Mucosa of rectum (tissue), 2 donors: Measurements from ENCODE around the gene CD44.
A peak's percentile ranks its signal among the peaks of the same experiment; 100 is the strongest.

Experiments used
- H3K27ac ChIP-seq, 2 donors: one replicate each; pipeline ENCODE4 v1.7.0; 2013; ENCODE audit warnings: inconsistent platforms in 2 of 2, low read depth in 2 of 2, low read length in 2 of 2
- H3K27me3 ChIP-seq, 2 donors: one replicate each; pipeline ENCODE4 v1.7.0; 2013; ENCODE audit warnings: low read length in 2 of 2; ENCODE audit not compliant: control insufficient read depth in 2 of 2, insufficient read depth in 2 of 2
- H3K36me3 ChIP-seq, 2 donors: one replicate each; pipeline ENCODE4 v1.7.0; 2013; ENCODE audit warnings: low read length in 2 of 2; ENCODE audit not compliant: control insufficient read depth in 2 of 2, insufficient read depth in 2 of 2
- H3K4me1 ChIP-seq, 2 donors: one replicate each; pipeline ENCODE4 v1.7.0; 2013; ENCODE audit warnings: low read length in 2 of 2, mild to moderate bottlenecking in 1 of 2; ENCODE audit not compliant: control insufficient read depth in 2 of 2, insufficient read depth in 2 of 2
- H3K4me3 ChIP-seq, 2 donors: one replicate each; pipeline ENCODE4 v1.7.0; 2013; ENCODE audit warnings: low read length in 2 of 2
- H3K9ac ChIP-seq, 2 donors: one replicate each; pipeline ENCODE4 v1.7.0; 2013; ENCODE audit warnings: low read length in 2 of 2, low read depth in 1 of 2, mild to moderate bottlenecking in 1 of 2
- H3K9me3 ChIP-seq, 2 donors: one replicate each; pipeline ENCODE4 v1.7.0; 2013; ENCODE audit warnings: low read length in 2 of 2; ENCODE audit not compliant: control insufficient read depth in 2 of 2
- donor health status: healthy.
- donor health status: Normal muscosa, but diverticular disease.

Gene CD44

DNA sequence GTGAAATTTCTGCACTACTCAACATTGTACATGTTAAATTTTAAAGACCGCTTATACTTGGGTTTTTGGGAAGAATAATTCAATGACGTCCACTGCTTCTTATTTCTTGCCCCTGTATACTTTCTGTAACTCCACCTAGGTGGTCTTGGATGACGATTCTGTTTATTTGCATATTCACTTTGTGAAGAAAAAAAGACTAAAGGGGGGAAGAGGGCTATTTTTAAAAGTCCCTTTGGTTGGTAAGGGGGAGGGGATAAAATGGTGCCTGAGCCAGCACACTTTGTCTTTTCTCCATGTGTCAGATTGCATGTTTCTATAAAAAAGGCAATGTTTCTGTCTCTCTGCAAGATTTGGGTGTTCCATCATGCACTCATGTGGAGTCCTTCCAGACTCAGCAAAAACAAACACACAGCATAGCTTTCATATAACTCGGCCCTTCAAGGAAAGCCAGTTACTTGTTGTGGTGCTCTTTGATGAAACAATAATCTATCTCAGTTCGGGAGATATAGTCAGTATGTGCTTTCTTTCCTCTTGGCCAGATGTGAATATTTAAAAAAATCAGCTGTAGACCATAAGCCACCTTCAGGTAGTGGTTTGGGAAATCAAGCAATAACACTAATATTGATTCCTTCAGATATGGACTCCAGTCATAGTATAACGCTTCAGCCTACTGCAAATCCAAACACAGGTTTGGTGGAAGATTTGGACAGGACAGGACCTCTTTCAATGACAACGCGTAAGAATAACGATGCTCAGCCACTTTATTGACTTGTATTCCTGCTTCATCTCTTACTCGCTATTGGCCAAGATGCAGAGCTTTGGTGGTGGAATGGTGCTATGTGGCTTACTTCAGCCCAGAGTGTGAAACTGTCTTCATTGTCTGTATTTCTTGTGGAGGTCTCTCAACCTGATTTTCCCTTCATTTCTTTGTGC is 68.8 kb downstream of the CD44 start:
- no peak overlapping the region for H3K27ac ChIP-seq
- no peak overlapping the region for H3K9ac ChIP-seq
- H3K36me3 ChIP-seq: peaks cover 23 to 26% of the 10 kb centered on the region in 2 donors

DNA sequence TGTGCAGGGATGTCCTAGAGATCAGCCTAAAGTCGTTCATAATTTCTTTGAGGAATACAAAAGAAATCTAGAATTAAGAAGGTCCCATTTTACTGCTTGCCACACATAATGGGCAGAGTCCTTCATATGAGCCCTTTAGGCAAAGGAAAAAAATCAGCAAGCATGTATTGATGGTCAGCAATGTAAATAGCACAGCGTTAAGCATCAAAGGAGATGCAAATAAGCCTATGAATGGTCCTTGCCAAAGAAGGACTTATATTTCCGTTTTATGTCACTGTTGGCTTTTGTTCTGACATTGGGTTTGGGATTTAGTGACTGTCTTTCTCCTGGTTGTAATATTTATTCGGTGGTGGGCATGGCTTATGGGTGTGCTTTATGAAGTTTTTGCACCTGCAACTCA is 69.8 kb downstream of the CD44 start:
- Histone ChIP-seq H3K27me3 (no peaks in the 10 kb centered on the region), H3K9ac (no peak overlapping the region), H3K4me3 (no peak overlapping the region), H3K36me3 (peaks cover 20 to 26% of the 10 kb centered on the region in 2 donors), H3K9me3 (no peaks in the 10 kb centered on the region), H3K27ac (no peak overlapping the region), H3K4me1 (no peaks in the 10 kb centered on the region)

More for the DNA sequence above, 68.8 kb downstream of the CD44 start:
- no peaks in the 10 kb centered on the region for H3K9me3 ChIP-seq
- H3K4me3 ChIP-seq: no peak overlapping the region
- H3K4me1 ChIP-seq: no peaks in the 10 kb centered on the region
- no peaks in the 10 kb centered on the region for H3K27me3 ChIP-seq

DNA sequence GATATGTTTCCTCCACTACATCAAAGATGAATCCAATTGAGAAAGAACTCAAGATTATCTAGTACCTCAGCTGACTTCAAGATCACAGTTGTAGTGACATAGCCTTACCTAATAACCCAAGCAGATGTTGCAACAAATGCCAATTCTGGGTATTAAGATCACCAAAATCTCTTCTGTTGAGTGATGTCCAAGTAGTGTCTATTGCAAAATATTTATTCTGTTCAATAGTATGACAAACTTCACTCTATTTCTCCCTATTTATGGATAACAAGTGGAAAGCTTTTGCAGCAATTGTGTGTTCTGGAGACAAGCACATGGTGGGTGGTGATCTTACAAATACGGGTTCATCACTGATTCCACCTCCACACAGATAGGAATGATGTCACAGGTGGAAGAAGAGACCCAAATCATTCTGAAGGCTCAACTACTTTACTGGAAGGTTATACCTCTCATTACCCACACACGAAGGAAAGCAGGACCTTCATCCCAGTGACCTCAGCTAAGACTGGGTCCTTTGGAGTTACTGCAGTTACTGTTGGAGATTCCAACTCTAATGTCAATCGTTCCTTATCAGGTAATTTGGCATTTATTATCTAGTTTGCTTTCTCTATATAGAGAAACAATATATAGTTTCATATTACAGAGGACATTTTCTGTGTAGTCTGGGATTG is 72.0 kb downstream of the CD44 start:
- Histone ChIP-seq H3K9ac (no peak overlapping the region), H3K27ac (no peak overlapping the region), H3K4me3 (no peak overlapping the region), H3K27me3 (no peaks in the 10 kb centered on the region), H3K9me3 (no peaks in the 10 kb centered on the region), H3K4me1 (no peaks in the 10 kb centered on the region), H3K36me3 (peaks cover 23 to 24% of the 10 kb centered on the region in 2 donors)

DNA sequence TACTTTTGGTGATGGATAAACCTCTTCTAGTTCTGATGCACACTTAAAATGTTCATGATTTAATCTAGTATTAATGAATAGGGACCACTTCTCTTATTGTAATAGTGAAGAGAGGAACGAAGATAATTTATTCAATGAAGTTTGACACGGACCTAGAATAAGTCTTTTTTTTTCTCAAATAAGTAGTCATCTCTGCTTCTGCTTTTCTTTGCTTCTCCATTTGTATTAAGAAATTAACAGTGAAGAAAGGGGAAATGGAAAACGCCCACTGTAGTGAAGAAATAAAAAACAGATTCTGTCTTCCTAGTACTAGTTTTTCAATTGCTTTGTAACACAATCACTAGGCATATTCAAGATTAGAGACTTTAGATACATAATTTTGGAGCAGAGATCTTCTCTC is 73.0 kb downstream of the CD44 start:
- Histone ChIP-seq H3K27ac (no peak overlapping the region), H3K36me3 (peaks cover 23 to 27% of the 10 kb centered on the region in 2 donors)

DNA sequence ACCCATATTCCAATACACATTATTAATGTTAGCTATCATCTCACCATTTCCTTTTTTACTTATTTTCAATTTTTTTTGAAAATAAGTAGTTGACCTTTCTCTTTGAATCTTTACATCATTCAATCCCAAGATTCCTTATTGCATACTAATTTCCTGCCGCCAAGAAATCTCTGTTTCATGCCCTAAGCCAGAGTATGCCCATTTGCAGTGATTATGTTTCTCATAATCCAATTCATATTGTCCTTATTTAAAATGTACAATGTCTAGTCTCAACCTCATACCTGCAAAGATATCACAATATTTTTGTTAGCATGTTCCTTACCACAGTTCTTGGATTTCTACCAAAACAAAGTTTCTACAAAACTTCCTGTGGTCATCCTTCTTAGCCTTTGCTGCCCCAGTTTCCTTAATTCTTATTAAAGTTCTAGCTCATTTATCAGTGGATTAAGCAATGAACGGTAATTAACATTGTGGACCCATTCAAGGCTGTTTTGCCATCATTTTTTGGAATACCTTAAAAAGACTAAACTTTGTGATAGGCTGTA is 75.3 kb downstream of the CD44 start:
- peaks cover 25 to 30% of the 10 kb centered on the region in 2 donors for H3K36me3 ChIP-seq

More for the DNA sequence above, 73.0 kb downstream of the CD44 start:
- no peak overlapping the region for H3K4me3 ChIP-seq
- H3K27me3 ChIP-seq: no peaks in the 10 kb centered on the region
- H3K9me3 ChIP-seq: no peaks in the 10 kb centered on the region
- no peak overlapping the region for H3K9ac ChIP-seq
- H3K4me1 ChIP-seq: no peaks in the 10 kb centered on the region

DNA sequence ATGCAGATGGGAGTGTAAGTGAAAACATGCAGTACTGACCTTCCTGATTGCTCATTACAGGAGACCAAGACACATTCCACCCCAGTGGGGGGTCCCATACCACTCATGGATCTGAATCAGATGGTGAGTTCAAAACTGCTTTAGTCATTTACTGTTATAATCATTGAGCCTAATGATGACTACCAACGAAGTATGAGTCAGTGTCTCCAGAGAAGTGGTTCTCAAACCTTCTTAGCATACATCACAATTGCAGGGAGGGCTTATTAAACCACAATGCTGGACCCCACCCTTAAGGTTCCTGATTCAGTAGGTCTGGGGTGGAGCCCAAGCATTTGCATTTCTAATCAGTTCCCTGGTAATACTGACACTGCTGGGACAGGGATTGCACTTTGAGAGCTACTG is 75.8 kb downstream of the CD44 start:
- Histone ChIP-seq H3K4me1 (no peaks in the 10 kb centered on the region), H3K36me3 (peaks cover 28 to 35% of the 10 kb centered on the region in 2 donors), H3K9ac (no peak overlapping the region), H3K4me3 (no peak overlapping the region), H3K27ac (no peak overlapping the region), H3K27me3 (no peaks in the 10 kb centered on the region), H3K9me3 (no peaks in the 10 kb centered on the region)

More for the DNA sequence above, 75.3 kb downstream of the CD44 start:
- Histone ChIP-seq H3K4me3 (no peak overlapping the region), H3K9ac (no peak overlapping the region), H3K27me3 (no peaks in the 10 kb centered on the region), H3K4me1 (no peaks in the 10 kb centered on the region), H3K27ac (no peak overlapping the region), H3K9me3 (no peaks in the 10 kb centered on the region)

DNA sequence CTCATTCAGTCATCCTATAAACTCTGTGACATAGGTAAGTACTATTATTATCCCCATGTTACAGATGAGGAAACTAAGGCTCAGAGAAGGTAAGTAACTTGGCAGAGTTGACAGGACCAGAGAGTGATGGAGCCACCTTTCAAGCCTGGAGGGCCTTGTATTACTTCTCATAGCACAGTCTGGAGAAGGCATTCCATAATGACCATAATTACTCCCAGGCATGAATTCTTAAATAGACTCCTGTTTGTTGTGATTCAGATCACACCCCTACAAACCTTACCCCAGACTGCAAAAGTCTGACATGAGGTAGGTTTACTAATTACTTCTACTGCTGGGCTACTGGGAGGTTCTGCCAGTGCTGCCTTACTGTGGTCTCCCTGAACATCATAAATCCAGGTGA is 77.0 kb downstream of the CD44 start:
- H3K4me1 ChIP-seq: no peaks in the 10 kb centered on the region
- H3K27me3 ChIP-seq: no peaks in the 10 kb centered on the region
- no peak overlapping the region for H3K4me3 ChIP-seq
- no peaks in the 10 kb centered on the region for H3K9me3 ChIP-seq
- H3K27ac ChIP-seq: no peak overlapping the region
- peaks cover 31 to 36% of the 10 kb centered on the region in 2 donors for H3K36me3 ChIP-seq
- H3K9ac ChIP-seq: no peak overlapping the region

DNA sequence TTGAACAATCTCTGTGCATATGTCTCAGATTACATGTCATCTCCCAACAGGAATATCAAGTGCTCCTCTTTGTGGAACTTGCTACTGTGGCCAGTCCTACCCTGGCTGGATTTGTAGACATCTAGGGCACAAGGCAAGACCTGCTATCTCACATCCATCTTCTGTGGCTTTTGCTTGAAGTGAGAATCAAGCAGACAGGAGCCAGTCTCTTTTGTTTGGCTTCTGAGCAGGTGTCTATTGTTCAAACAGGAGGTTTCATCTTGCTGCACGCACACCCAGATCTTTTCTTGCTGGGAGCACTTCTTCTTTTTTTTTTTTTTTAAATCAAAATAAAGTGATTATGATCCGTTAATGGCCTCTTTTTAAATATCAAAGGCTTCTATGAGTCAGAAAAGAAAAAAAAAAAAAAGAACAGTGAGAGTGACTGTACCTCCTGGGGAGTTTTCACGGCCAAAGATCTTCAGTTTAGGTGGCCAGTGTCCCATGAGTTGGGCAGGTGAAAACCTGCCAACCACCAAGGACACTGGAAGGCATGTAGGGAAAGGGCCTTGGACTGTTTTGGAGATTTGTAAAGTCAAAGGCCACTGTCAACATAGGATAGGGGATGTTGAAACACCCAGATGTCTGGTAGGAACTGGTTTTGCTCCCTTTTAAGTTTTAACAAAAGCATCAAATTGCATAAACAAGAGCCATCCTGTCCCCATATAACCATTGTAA is 78.1 kb downstream of the CD44 start:
- H3K27me3 ChIP-seq: no peaks in the 10 kb centered on the region
- no peak overlapping the region for H3K9ac ChIP-seq
- H3K27ac ChIP-seq: no peak overlapping the region
- H3K4me3 ChIP-seq: no peak overlapping the region
- peaks cover 39 to 42% of the 10 kb centered on the region in 2 donors for H3K36me3 ChIP-seq
- no peaks in the 10 kb centered on the region for H3K9me3 ChIP-seq
- H3K4me1 ChIP-seq: no peaks in the 10 kb centered on the region

DNA sequence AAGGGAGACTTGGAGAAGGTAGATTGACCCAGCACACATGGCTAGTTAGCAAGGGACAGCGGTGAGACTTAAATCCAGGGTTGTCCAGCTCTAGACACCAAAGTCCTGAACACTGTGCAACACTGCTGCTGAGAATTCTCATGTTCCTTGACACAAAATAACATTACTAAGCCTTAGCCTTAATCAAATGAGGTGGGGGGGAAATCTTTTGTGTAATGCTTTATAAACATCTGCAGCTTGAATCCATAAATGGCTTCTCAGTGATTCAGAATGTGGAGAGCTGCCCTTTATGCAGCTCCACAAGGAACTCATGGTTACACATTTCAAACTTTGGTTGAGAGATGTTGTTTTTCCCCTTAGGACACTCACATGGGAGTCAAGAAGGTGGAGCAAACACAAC is 80.0 kb downstream of the CD44 start:
- peaks cover 49 to 56% of the 10 kb centered on the region in 2 donors for H3K36me3 ChIP-seq

More for the DNA sequence above, 80.0 kb downstream of the CD44 start:
- H3K9ac ChIP-seq: no peak overlapping the region
- H3K27ac ChIP-seq: peak overlapping the region in 1 of 2 donors; percentile 40
- H3K4me1 ChIP-seq: no peaks in the 10 kb centered on the region
- no peak overlapping the region for H3K4me3 ChIP-seq
- no peaks in the 10 kb centered on the region for H3K27me3 ChIP-seq
- no peaks in the 10 kb centered on the region for H3K9me3 ChIP-seq
